GM23338 (cell line): ENCODE data around the gene ZNF317. TPM values are rescaled to one million over a fixed set of nuclear protein-coding genes. Genes with fewer than 3 reads are reported as not detected.

Experiments
- ATAC-seq: fragments of 200-7000 bp; cut with Tn5 transposase; 3 replicates; pipeline ENCODE4 v1.9.1; 2020
- DNase-seq: peaks from one replicate; pipeline ENCODE4 v3.0.0-alpha.2; 2015; ENCODE audit warnings: low spot score
- H2AFZ ChIP-seq: fragments of 200-600 bp; sonication (generic); 2 replicates; pipeline ENCODE4 v1.8.0; 2016; ENCODE audit warnings: antibody characterized with exemption, mild to moderate bottlenecking, moderate library complexity
- H3F3A ChIP-seq: fragments of 200-600 bp; sonication (generic); replicated peaks from 2 replicates; pipeline ENCODE4 v1.8.0; 2017; ENCODE audit warnings: antibody characterized with exemption, mixed run types, low read depth
- H3K27ac ChIP-seq: fragments of 200-600 bp; sonication (generic); 2 replicates; pipeline ENCODE4 v1.6.1; 2016; ENCODE audit warnings: low read depth
- H3K27me3 ChIP-seq: fragments of 200-600 bp; sonication (generic); 2 replicates; pipeline ENCODE4 v1.8.0; 2016; ENCODE audit warnings: mild to moderate bottlenecking, mixed run types, moderate library complexity; ENCODE audit not compliant: insufficient read depth
- H3K36me3 ChIP-seq: fragments of 200-600 bp; sonication (generic); 2 replicates; pipeline ENCODE4 v1.8.0; 2016; ENCODE audit warnings: mild to moderate bottlenecking; ENCODE audit not compliant: insufficient read depth
- H3K4me1 ChIP-seq: fragments of 200-600 bp; sonication (generic); 2 replicates; pipeline ENCODE4 v1.8.0; 2016; ENCODE audit warnings: mild to moderate bottlenecking, moderate library complexity; ENCODE audit not compliant: insufficient read depth
- H3K4me2 ChIP-seq: fragments of 200-600 bp; sonication (generic); 2 replicates; pipeline ENCODE4 v1.7.1; 2017; ENCODE audit warnings: mixed run types
- H3K4me3 ChIP-seq: fragments of 200-600 bp; sonication (generic); 2 replicates; pipeline ENCODE4 v1.6.1; 2016; ENCODE audit warnings: mixed run types
- H3K79me2 ChIP-seq: fragments of 200-600 bp; sonication (generic); replicated peaks from 2 replicates; pipeline ENCODE4 v1.8.0; 2017; ENCODE audit warnings: mild to moderate bottlenecking; ENCODE audit not compliant: insufficient read depth
- H3K9me2 ChIP-seq: fragments of 200-600 bp; sonication (generic); 2 replicates; pipeline ENCODE4 v1.8.0; 2017; ENCODE audit not compliant: insufficient read depth
- H4K20me1 ChIP-seq: fragments of 200-600 bp; sonication (generic); replicated peaks from 2 replicates; pipeline ENCODE4 v1.8.0; 2017; ENCODE audit warnings: mild to moderate bottlenecking; ENCODE audit not compliant: insufficient read depth
- H3K27ac Mint-ChIP-seq: 2 replicates; pipeline ENCODE4 v1.8.0; 2020; ENCODE audit warnings: inconsistent platforms, mild to moderate bottlenecking, moderate library complexity, mixed read lengths
- H3K27me3 Mint-ChIP-seq: 3 replicates; pipeline ENCODE4 v1.8.0; 2022; ENCODE audit warnings: low read depth, mild to moderate bottlenecking, moderate library complexity, mixed read lengths, inconsistent platforms; ENCODE audit not compliant: insufficient read depth, poor library complexity
- H3K36me3 Mint-ChIP-seq: 3 replicates; pipeline ENCODE4 v1.8.0; 2021; ENCODE audit warnings: low read depth, mild to moderate bottlenecking, inconsistent platforms, moderate library complexity, mixed read lengths
- H3K4me1 Mint-ChIP-seq: 3 replicates; pipeline ENCODE4 v1.8.0; 2020; ENCODE audit warnings: mild to moderate bottlenecking, inconsistent platforms, mixed read lengths
- H3K4me3 Mint-ChIP-seq: 3 replicates; pipeline ENCODE4 v1.8.0; 2021; ENCODE audit warnings: moderate library complexity, mild to moderate bottlenecking, inconsistent platforms, mixed read lengths
- H3K9me3 Mint-ChIP-seq: 3 replicates; pipeline ENCODE4 v1.8.0; 2020; ENCODE audit warnings: moderate library complexity, mild to moderate bottlenecking, inconsistent platforms, mixed read lengths
- CREB1 ChIP-seq: fragments of 250-450 bp; sonication (Bioruptor Pico); IDR thresholded peaks from 2 replicates; pipeline ENCODE4 v1.5.0; 2020; ENCODE audit warnings: low read depth, mild to moderate bottlenecking, moderate library complexity
- ETS1 ChIP-seq: IDR thresholded peaks from 2 replicates; pipeline ENCODE4 v1.6.1; 2016; ENCODE audit warnings: antibody characterized with exemption
- EZH2 ChIP-seq: fragments of 200-600 bp; sonication (generic); IDR thresholded peaks from one replicate; pipeline ENCODE4 v1.8.0; 2017; ENCODE audit warnings: antibody characterized with exemption, mild to moderate bottlenecking, low read depth; ENCODE audit not compliant: unreplicated experiment
- EZH2phosphoT487 ChIP-seq: fragments of 200-600 bp; sonication (generic); IDR thresholded peaks from one replicate; pipeline ENCODE4 v1.8.1; 2018; ENCODE audit warnings: antibody characterized with exemption; ENCODE audit not compliant: unreplicated experiment
- POLR2AphosphoS5 ChIP-seq: IDR thresholded peaks from 2 replicates; pipeline ENCODE4 v1.6.1; 2016; ENCODE audit warnings: antibody characterized with exemption, low read depth
- STAT1 ChIP-seq: IDR thresholded peaks from one replicate; pipeline ENCODE4 v1.6.1; 2016; ENCODE audit warnings: antibody characterized with exemption; ENCODE audit not compliant: unreplicated experiment
- ZNF114 ChIP-seq: fragments of 250-450 bp; sonication (Bioruptor Pico); IDR thresholded peaks from 2 replicates; pipeline ENCODE4 v1.5.0; 2020; ENCODE audit warnings: mild to moderate bottlenecking, moderate library complexity
- ZNF331 ChIP-seq: fragments of 250-450 bp; sonication (Bioruptor Pico); IDR thresholded peaks from 2 replicates; pipeline ENCODE4 v1.5.0; 2020; ENCODE audit warnings: low read depth, mild to moderate bottlenecking, moderate library complexity
- polyA plus RNA-seq: library from polyadenylated mRNA; unstranded; fragments of >200 nt; fragmentation: Nextera tagmentation; extraction: Ambion mirVana; gene quantifications from 2 replicates; pipeline ENCODE4 v1.2.1, GENCODE V29; 2016
- total RNA-seq: library from RNA; depleted of rRNA; stranded (reverse); fragments of >200 nt; shearing (Covaris generic); gene quantifications from 2 replicates; pipeline ENCODE4 v1.2.3, GENCODE V29; 2014
- TF ChIP-seq, protein P1 (sequence below): IDR thresholded peaks from one replicate; pipeline ENCODE4 v1.6.1; 2018; ENCODE audit warnings: antibody characterized with exemption; ENCODE audit not compliant: unreplicated experiment
- TF ChIP-seq, protein P2 (sequence below), 2 experiments: fragments of 200-600 bp in 1 of 2; sonication (generic) in 1 of 2; conservative IDR thresholded peaks; 2 replicates each; pipeline versions ENCODE4 v1.5.1 to v1.6.1; 2016 to 2017; ENCODE audit warnings: antibody characterized with exemption in 2 of 2, low read depth in 2 of 2, mild to moderate bottlenecking in 2 of 2, moderate library complexity in 1 of 2

ZNF317 gene
- total and polyA plus RNA-seq, 2 experiments from 2014 or later, result 25.2 to 32.4 TPM

DNA sequence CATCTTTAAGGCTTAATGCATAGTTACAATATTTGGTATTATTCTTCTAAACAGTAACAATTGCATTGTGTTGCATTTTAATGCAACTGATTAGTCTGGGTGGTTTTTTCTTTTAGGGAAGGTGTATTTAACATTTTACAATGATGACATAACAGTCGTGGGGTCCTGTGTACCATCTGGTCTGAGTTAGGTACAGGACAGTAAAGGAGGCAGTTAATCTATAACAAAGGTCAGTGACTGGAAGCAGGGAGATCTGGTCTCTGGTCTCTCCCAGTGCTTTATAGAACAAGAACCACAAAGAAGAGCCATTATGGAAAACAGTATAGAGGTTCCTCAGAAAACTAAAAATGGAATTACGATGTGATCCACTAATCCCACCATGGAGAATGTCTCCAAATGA is 30.2 kb upstream of the ZNF317 start (continued):
- TF ChIP-seq, protein P1, sequence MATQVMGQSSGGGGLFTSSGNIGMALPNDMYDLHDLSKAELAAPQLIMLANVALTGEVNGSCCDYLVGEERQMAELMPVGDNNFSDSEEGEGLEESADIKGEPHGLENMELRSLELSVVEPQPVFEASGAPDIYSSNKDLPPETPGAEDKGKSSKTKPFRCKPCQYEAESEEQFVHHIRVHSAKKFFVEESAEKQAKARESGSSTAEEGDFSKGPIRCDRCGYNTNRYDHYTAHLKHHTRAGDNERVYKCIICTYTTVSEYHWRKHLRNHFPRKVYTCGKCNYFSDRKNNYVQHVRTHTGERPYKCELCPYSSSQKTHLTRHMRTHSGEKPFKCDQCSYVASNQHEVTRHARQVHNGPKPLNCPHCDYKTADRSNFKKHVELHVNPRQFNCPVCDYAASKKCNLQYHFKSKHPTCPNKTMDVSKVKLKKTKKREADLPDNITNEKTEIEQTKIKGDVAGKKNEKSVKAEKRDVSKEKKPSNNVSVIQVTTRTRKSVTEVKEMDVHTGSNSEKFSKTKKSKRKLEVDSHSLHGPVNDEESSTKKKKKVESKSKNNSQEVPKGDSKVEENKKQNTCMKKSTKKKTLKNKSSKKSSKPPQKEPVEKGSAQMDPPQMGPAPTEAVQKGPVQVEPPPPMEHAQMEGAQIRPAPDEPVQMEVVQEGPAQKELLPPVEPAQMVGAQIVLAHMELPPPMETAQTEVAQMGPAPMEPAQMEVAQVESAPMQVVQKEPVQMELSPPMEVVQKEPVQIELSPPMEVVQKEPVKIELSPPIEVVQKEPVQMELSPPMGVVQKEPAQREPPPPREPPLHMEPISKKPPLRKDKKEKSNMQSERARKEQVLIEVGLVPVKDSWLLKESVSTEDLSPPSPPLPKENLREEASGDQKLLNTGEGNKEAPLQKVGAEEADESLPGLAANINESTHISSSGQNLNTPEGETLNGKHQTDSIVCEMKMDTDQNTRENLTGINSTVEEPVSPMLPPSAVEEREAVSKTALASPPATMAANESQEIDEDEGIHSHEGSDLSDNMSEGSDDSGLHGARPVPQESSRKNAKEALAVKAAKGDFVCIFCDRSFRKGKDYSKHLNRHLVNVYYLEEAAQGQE, result no peak
- TF ChIP-seq, protein P2, sequence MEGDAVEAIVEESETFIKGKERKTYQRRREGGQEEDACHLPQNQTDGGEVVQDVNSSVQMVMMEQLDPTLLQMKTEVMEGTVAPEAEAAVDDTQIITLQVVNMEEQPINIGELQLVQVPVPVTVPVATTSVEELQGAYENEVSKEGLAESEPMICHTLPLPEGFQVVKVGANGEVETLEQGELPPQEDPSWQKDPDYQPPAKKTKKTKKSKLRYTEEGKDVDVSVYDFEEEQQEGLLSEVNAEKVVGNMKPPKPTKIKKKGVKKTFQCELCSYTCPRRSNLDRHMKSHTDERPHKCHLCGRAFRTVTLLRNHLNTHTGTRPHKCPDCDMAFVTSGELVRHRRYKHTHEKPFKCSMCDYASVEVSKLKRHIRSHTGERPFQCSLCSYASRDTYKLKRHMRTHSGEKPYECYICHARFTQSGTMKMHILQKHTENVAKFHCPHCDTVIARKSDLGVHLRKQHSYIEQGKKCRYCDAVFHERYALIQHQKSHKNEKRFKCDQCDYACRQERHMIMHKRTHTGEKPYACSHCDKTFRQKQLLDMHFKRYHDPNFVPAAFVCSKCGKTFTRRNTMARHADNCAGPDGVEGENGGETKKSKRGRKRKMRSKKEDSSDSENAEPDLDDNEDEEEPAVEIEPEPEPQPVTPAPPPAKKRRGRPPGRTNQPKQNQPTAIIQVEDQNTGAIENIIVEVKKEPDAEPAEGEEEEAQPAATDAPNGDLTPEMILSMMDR (conservative IDR thresholded peaks at IDR 0.05; ENCODE audit: low read depth in 2 of 2), result no peak
- TF ChIP-seq STAT1, result no peak
- no peak for TF ChIP-seq CREB1 (CRISPR knock-in tag)

DNA sequence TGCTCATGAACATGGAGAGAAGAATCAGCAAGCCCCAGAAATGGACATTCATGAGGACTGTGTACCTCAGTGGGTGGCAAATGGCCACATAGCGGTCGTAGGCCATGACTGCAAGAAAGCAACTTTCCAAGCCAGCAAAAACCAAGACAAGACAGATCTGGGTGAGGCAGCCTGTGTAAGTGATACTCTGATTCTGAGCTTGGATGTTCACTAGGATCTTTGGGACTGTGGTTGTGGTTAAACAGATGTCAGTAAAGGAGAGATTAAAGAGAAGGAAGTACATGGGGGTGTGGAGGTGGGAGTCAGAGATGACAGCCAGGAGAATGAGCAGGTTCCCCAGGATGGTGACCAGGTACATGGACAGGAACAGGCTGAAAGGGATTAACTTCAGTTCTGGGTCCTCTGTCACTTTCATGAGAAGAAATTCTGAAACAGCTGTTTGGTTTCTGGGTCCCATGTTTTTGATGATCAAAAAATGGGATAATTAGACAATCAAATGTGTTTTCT is 24.8 kb upstream of the ZNF317 start, which contains the start of gene OR7G1:
Gene OR7G1, minus strand, starts transcription at position 457 of the 507 bp plus-strand sequence. Its CDS starts 0 bp downstream, at position 457.
- Histone ChIP-seq H4K20me1 (no peaks in the 10 kb centered on the region), H3K4me3 (no peak within 1 kb of the TSS), H3K27ac (no peak within 1 kb of the TSS), H3K4me1 (no peaks in the 10 kb centered on the region), H3K79me2 (no peaks in the 10 kb centered on the region), H3K4me2 (no peak within 1 kb of the TSS), H3K36me3 (no peaks in the 10 kb centered on the region), H2AFZ (no peak within 1 kb of the TSS), H3K27me3 (no peaks in the 10 kb centered on the region), H3K9me2 (no peaks in the 10 kb centered on the region), H3F3A (no peaks in the 10 kb centered on the region)
- peaks cover 24% of the 10 kb centered on the region for H3K36me3 Mint-ChIP-seq
- ATAC-seq (no peak), DNase-seq (no peak)
- peaks cover 95% of the 10 kb centered on the region for H3K9me3 Mint-ChIP-seq
- no peak within 1 kb of the TSS for H3K27ac Mint-ChIP-seq
- H3K4me1 Mint-ChIP-seq, result no peaks in the 10 kb centered on the region
- TF ChIP-seq STAT1 (no peak), EZH2 (no peak), ZNF114 (CRISPR knock-in tag) (no peak), EZH2phosphoT487 (no peak), POLR2AphosphoS5 (no peak), ZNF331 (CRISPR knock-in tag) (no peak), CREB1 (CRISPR knock-in tag) (no peak), ETS1 (no peak)
- TF ChIP-seq, protein P1, result no peak
- H3K4me3 Mint-ChIP-seq, result no peak within 1 kb of the TSS
- peaks cover 5% of the 10 kb centered on the region for H3K27me3 Mint-ChIP-seq
